ENCODE results near the gene DDIT3.

- TF ChIP-seq CTCF (IDR thresholded peaks at IDR 0.05) (no peak), EZH2 (IDR thresholded peaks at IDR 0.05; ENCODE audit: borderline replicate concordance, insufficient read depth, low read depth, low read length, poor library complexity, severe bottlenecking) (no peak)
Observed at GRCh38 chr12:57564178-57564740, 43.9 kb upstream of the DDIT3 start.

Data from B cell (primary cell).